Liver (tissue), 9 donors: ENCODE data around the gene VWA5B2. TPM values are rescaled to one million over a fixed set of nuclear protein-coding genes. Genes with fewer than 3 reads are reported as not detected.

Source experiments
- DNase-seq: peaks from one replicate; pipeline ENCODE4 v3.0.0-alpha.2; 2017; ENCODE audit warnings: low spot score
- H3K27ac ChIP-seq, 2 donors: one replicate each; pipeline ENCODE4 v1.7.0; 2013; ENCODE audit warnings: inconsistent platforms in 2 of 2, low read length in 2 of 2, control low read depth in 1 of 2, low read depth in 1 of 2, mild to moderate bottlenecking in 1 of 2
- H3K27me3 ChIP-seq, 4 donors: one replicate each; pipeline versions ENCODE4 v1.6.1 to v1.7.0; 2013; ENCODE audit warnings: low read length in 3 of 4, inconsistent platforms in 1 of 4, mild to moderate bottlenecking in 1 of 4, moderate library complexity in 1 of 4; ENCODE audit not compliant: control insufficient read depth in 4 of 4, insufficient read depth in 4 of 4
- H3K36me3 ChIP-seq, 4 donors: one replicate each; pipeline versions ENCODE4 v1.6.1 to v1.7.0; 2013; ENCODE audit warnings: low read length in 3 of 4, mild to moderate bottlenecking in 3 of 4, low read depth in 1 of 4, moderate library complexity in 1 of 4; ENCODE audit not compliant: control insufficient read depth in 4 of 4, insufficient read depth in 3 of 4
- H3K4me1 ChIP-seq, 4 donors: one replicate each; pipeline versions ENCODE4 v1.6.1 to v1.7.0; 2013; ENCODE audit warnings: low read length in 3 of 4, mild to moderate bottlenecking in 3 of 4, moderate library complexity in 1 of 4; ENCODE audit not compliant: control insufficient read depth in 4 of 4, insufficient read depth in 4 of 4
- H3K4me3 ChIP-seq, 3 donors: one replicate each; pipeline versions ENCODE4 v1.6.1 to v1.7.0; 2013; ENCODE audit warnings: low read length in 3 of 3, control low read depth in 1 of 3, low read depth in 1 of 3, mild to moderate bottlenecking in 1 of 3
- H3K9ac ChIP-seq, 2 donors: one replicate each; pipeline ENCODE4 v1.7.0; 2013; ENCODE audit warnings: low read length in 2 of 2, mild to moderate bottlenecking in 2 of 2, moderate library complexity in 2 of 2, control low read depth in 1 of 2, low read depth in 1 of 2
- H3K9me3 ChIP-seq, 4 donors: one replicate each; pipeline versions ENCODE4 v1.6.1 to v1.7.0; 2013; ENCODE audit warnings: low read length in 3 of 4; ENCODE audit not compliant: control insufficient read depth in 4 of 4
- ATF3 ChIP-seq: IDR thresholded peaks from 2 replicates; pipeline ENCODE4 v1.6.1; 2016; ENCODE audit warnings: antibody characterized with exemption
- CTCF ChIP-seq: fragments of 150-350 bp; IDR thresholded peaks from 2 replicates; pipeline ENCODE4 v1.5.1; 2017; ENCODE audit warnings: improper control_type of control experiment, low read depth, low read length; ENCODE audit not compliant: missing input control
- EGR1 ChIP-seq, 2 donors: IDR thresholded peaks; 2 replicates each; pipeline ENCODE4 v1.6.1; 2016 to 2018; ENCODE audit warnings: antibody characterized with exemption in 2 of 2, low read depth in 2 of 2
- FOXA1 ChIP-seq: IDR thresholded peaks from 2 replicates; pipeline ENCODE4 v1.6.1; 2016; ENCODE audit warnings: antibody characterized with exemption
- FOXA2 ChIP-seq: IDR thresholded peaks from 2 replicates; pipeline ENCODE4 v1.6.1; 2016; ENCODE audit warnings: antibody characterized with exemption
- GABPA ChIP-seq, 2 donors: IDR thresholded peaks in 1 of 2; conservative IDR thresholded peaks in 1 of 2; 2 replicates each; pipeline ENCODE4 v1.6.1; 2016; ENCODE audit warnings: antibody characterized with exemption in 2 of 2, mild to moderate bottlenecking in 1 of 2, moderate library complexity in 1 of 2
- HNF4A ChIP-seq, 2 donors: conservative IDR thresholded peaks; 2 replicates each; pipeline ENCODE4 v1.6.1; 2016; ENCODE audit warnings: antibody characterized with exemption in 2 of 2, mild to moderate bottlenecking in 2 of 2
- HNF4G ChIP-seq: IDR thresholded peaks from 2 replicates; pipeline ENCODE4 v1.6.1; 2016; ENCODE audit warnings: antibody characterized with exemption
- JUND ChIP-seq, 2 donors: IDR thresholded peaks; 2 replicates each; pipeline ENCODE4 v1.6.1; 2016; ENCODE audit warnings: antibody characterized with exemption in 2 of 2
- MAX ChIP-seq: IDR thresholded peaks from 2 replicates; pipeline ENCODE4 v1.6.1; 2016; ENCODE audit warnings: antibody characterized with exemption
- NR2F2 ChIP-seq: IDR thresholded peaks from 2 replicates; pipeline ENCODE4 v1.6.1; 2016; ENCODE audit warnings: antibody characterized with exemption
- RAD21 ChIP-seq, 2 donors: IDR thresholded peaks; 2 replicates each; pipeline ENCODE4 v1.6.1; 2016; ENCODE audit warnings: antibody characterized with exemption in 2 of 2, mild to moderate bottlenecking in 2 of 2
- REST ChIP-seq: IDR thresholded peaks from 2 replicates; pipeline ENCODE4 v1.6.1; 2016; ENCODE audit warnings: antibody characterized with exemption, mild to moderate bottlenecking
- RXRA ChIP-seq, 2 donors: IDR thresholded peaks; 2 replicates each; pipeline ENCODE4 v1.6.1; 2017 to 2018; ENCODE audit warnings: antibody characterized with exemption in 2 of 2, mild to moderate bottlenecking in 1 of 2
- SP1 ChIP-seq: IDR thresholded peaks from 2 replicates; pipeline ENCODE4 v1.6.1; 2018; ENCODE audit warnings: antibody characterized with exemption, mild to moderate bottlenecking
- TAF1 ChIP-seq: conservative IDR thresholded peaks from 2 replicates; pipeline ENCODE4 v1.6.1; 2016; ENCODE audit warnings: antibody characterized with exemption, mild to moderate bottlenecking
- YY1 ChIP-seq: IDR thresholded peaks from 2 replicates; pipeline ENCODE4 v1.6.1; 2016; ENCODE audit warnings: antibody characterized with exemption, mild to moderate bottlenecking
- ZBTB33 ChIP-seq: IDR thresholded peaks from 2 replicates; pipeline ENCODE4 v1.6.1; 2016; ENCODE audit warnings: antibody characterized with exemption
- WGBS: extraction: QIAGEN DNeasy Blood & Tissue Kit; methylation state at CpG from one replicate; pipeline ENCODE4 v1.1.7; 2013; 5-methylcytosine and 5-hydroxymethylcytosine counted together
- polyA plus RNA-seq, 2 donors: library from polyadenylated mRNA; stranded (reverse) in 1 of 2; unstranded in 1 of 2; fragments of 200-250 nt in 1 of 2; fragments of >200 nt in 1 of 2; fragmentation: Nextera tagmentation in 1 of 2; extraction: Ambion mirVana in 1 of 2; gene quantifications; one replicate each; pipeline versions ENCODE4 v1.2.1 to v1.2.3, GENCODE V29; 2013 to 2015
- total RNA-seq, 2 donors: library from RNA; depleted of rRNA; stranded (reverse); fragments of >200 nt; gene quantifications; one replicate each; pipeline ENCODE4 v1.2.3, GENCODE V29; 2014
- donor health status: healthy.
- donor health status: healthy.
- donor health status: healthy.
- donor health status: healthy.
- donor health status: healthy.

The VWA5B2 gene
- total and polyA plus RNA-seq, 4 donors, result under 0.01 to 0.14 (median 0.08) TPM; not detected in 1

- H3K9me3 ChIP-seq, result no peaks in the 10 kb centered on the region
- no peaks in the 10 kb centered on the region for H3K27me3 ChIP-seq
- 87% methylated on average over 9 of the region's 9 CpGs for WGBS
- H3K9ac ChIP-seq, result no peak overlapping the region
- no peak for DNase-seq
- no peak overlapping the region for H3K27ac ChIP-seq
- no peaks in the 10 kb centered on the region for H3K4me1 ChIP-seq
- peaks cover 6 to 24% (median 14%) of the 10 kb centered on the region in 4 donors for H3K36me3 ChIP-seq
- no peak overlapping the region for H3K4me3 ChIP-seq
- TF ChIP-seq REST (no peak), ATF3 (no peak), YY1 (no peak), MAX (no peak), JUND (IDR thresholded peaks at IDR 0.05) (no peak), SP1 (no peak), HNF4A (conservative IDR thresholded peaks at IDR 0.05) (no peak), ZBTB33 (no peak), GABPA (IDR thresholded peaks at IDR 0.05 in 1 of 2, conservative IDR thresholded peaks at IDR 0.05 in 1 of 2) (no peak)
These were observed 30.9 kb upstream of the VWA5B2 start for GRCh38 chr3:184198509-184198908.

GRCh38 chr3:184200825-184201224 lies 28.6 kb upstream of the VWA5B2 start:
- H3K36me3 ChIP-seq, result peaks cover 0 to 3% (median 0%) of the 10 kb centered on the region in 4 donors

More at GRCh38 chr3:184200825-184201224, 28.6 kb upstream of the VWA5B2 start:
- Histone ChIP-seq H3K4me1 (no peaks in the 10 kb centered on the region), H3K27me3 (no peaks in the 10 kb centered on the region), H3K4me3 (no peak overlapping the region), H3K9me3 (no peaks in the 10 kb centered on the region), H3K27ac (no peak overlapping the region), H3K9ac (no peak overlapping the region)
- DNase-seq, result no peak
- TF ChIP-seq HNF4G (no peak), EGR1 (IDR thresholded peaks at IDR 0.05; ENCODE audit: low read depth in 2 of 2) (no peak), GABPA (IDR thresholded peaks at IDR 0.05 in 1 of 2, conservative IDR thresholded peaks at IDR 0.05 in 1 of 2) (no peak), NR2F2 (no peak), RXRA (IDR thresholded peaks at IDR 0.05) (no peak), FOXA2 (no peak), MAX (no peak), CTCF (no peak), RAD21 (IDR thresholded peaks at IDR 0.05) (no peak), JUND (IDR thresholded peaks at IDR 0.05) (no peak), ATF3 (no peak), HNF4A (conservative IDR thresholded peaks at IDR 0.05) (no peak), ZBTB33 (no peak), FOXA1 (no peak), YY1 (no peak), TAF1 (no peak)
